Duodenal mucosa (tissue), 2 donors: ENCODE results near the gene C1orf216.

ENCODE experiments used
- H3K27ac ChIP-seq: one replicate; pipeline ENCODE4 v1.7.0; 2013; ENCODE audit warnings: low read depth, low read length
- H3K27me3 ChIP-seq, 2 donors: one replicate each; pipeline ENCODE4 v1.7.0; 2013; ENCODE audit warnings: low read length in 2 of 2, control low read depth in 1 of 2; ENCODE audit not compliant: insufficient read depth in 2 of 2, control insufficient read depth in 1 of 2
- H3K36me3 ChIP-seq, 2 donors: one replicate each; pipeline ENCODE4 v1.7.0; 2013; ENCODE audit warnings: low read length in 2 of 2, control low read depth in 1 of 2; ENCODE audit not compliant: insufficient read depth in 2 of 2, control insufficient read depth in 1 of 2
- H3K4me1 ChIP-seq, 2 donors: one replicate each; pipeline ENCODE4 v1.7.0; 2013; ENCODE audit warnings: low read length in 2 of 2, control low read depth in 1 of 2; ENCODE audit not compliant: insufficient read depth in 2 of 2, control insufficient read depth in 1 of 2
- H3K4me3 ChIP-seq, 2 donors: one replicate each; pipeline ENCODE4 v1.7.0; 2013; ENCODE audit warnings: low read length in 2 of 2, low read depth in 1 of 2
- H3K9ac ChIP-seq, 2 donors: one replicate each; pipeline ENCODE4 v1.7.0; 2013; ENCODE audit warnings: low read length in 2 of 2, low read depth in 1 of 2
- H3K9me3 ChIP-seq, 2 donors: one replicate each; pipeline ENCODE4 v1.7.0; 2013; ENCODE audit warnings: low read length in 2 of 2, control low read depth in 1 of 2; ENCODE audit not compliant: control insufficient read depth in 1 of 2

C1orf216 gene, protein sequence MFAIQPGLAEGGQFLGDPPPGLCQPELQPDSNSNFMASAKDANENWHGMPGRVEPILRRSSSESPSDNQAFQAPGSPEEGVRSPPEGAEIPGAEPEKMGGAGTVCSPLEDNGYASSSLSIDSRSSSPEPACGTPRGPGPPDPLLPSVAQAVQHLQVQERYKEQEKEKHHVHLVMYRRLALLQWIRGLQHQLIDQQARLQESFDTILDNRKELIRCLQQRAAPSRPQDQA

DNA sequence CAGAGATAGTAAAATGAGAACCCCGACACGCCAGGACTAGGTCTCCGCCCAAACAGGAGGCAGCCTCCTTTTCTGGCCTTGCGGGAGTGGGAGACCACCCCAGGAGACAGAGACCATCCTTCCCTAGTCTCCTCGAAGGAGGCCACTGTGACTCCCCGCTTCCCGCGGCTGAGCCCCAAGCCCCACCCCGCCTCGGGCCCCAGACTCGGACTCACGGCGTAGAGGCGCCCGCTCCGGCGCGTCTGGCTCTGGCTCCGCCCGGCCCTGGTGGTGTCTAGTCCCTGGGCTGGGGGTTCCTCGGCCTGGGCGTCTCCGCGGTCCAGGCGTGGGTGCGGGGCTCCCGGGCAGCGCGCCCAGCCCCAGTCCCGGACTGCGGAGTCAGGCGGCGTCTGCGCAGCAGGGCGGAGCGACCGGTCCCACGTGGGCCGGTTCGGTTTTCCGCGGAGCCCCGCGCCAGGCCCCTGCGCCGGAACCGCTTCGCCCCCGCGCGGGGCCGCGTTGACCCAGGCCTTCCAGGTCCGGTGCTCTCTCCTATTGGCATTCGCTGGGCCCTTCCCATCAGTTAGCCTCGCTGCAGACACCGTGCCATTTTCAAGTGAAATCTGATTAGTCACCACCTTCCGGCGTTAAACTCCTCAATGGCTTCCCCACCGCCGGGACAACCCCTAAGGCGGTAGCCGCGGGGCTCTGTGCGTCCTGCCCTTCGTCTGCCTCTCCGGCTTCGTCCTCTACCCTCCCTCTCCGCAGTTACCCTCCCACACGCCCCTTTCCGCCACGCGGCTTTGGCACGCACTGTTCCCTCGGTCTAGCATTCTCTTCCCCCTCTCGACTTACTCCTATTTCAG is at the start of gene C1orf216:
C1orf216 (minus strand) TSS at position 393 of the 845 bp plus-strand sequence. CDS start 2,563 bp downstream, outside the sequence.
- peak within 1 kb of the TSS; percentile 24 for H3K27ac ChIP-seq
- H3K9me3 ChIP-seq, result no peaks in the 10 kb centered on the region
- H3K36me3 ChIP-seq, result peaks cover 0 to 9% of the 10 kb centered on the region in 2 donors
- H3K27me3 ChIP-seq, result no peaks in the 10 kb centered on the region
- peak within 1 kb of the TSS; percentile 61 to 86 for H3K9ac ChIP-seq
- peak within 1 kb of the TSS; percentile 82 to 84 for H3K4me3 ChIP-seq
- H3K4me1 ChIP-seq, result peaks cover 21 to 25% of the 10 kb centered on the region in 2 donors

DNA sequence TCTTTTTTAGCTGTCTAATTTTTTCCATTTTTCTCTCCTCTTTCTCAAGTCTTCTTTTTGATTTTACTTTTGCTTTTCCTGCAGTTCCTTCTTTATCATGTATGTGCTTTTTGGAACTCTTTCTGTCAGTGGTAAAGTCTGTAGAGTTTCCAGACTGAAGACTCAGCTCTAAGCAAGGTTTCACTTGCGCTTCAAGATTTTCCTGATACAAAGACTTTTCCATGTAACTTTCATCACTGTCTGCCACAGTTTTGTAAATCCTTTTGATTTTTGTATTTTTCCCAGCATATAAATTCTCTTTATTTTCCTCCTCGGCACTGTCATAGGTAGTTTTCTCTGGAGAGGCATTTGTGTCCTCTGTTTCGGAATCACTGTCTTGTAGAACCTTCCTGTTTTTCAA is 45.6 kb upstream of the C1orf216 start:
- H3K27ac ChIP-seq, result no peak overlapping the region
- H3K4me3 ChIP-seq, result no peak overlapping the region
- H3K9ac ChIP-seq, result no peak overlapping the region
- no peaks in the 10 kb centered on the region for H3K36me3 ChIP-seq
- peaks cover 0 to 5% of the 10 kb centered on the region in 2 donors for H3K4me1 ChIP-seq
- no peaks in the 10 kb centered on the region for H3K9me3 ChIP-seq
- H3K27me3 ChIP-seq, result no peaks in the 10 kb centered on the region

DNA sequence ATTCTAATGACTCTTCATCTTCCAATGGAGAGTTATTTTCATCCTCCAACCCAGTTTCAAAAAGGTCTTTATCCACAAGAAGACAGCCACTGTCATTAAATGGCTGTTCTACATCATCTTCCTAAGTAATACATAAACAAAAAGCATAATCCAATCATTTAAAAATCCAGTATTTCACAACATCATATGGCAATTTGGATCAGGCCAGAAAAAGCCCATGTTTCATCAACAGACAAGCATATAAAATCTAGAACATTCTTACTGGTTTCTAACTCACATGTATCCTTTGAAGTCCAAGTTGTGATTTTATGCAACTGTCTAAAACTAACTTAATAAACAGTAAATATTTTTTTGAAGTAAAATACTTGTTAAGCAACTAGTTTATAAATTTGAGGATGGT is 44.5 kb upstream of the C1orf216 start:
- Histone ChIP-seq H3K9me3 (no peaks in the 10 kb centered on the region), H3K27ac (no peak overlapping the region), H3K9ac (no peak overlapping the region), H3K4me1 (no peaks in the 10 kb centered on the region), H3K36me3 (no peaks in the 10 kb centered on the region), H3K27me3 (no peaks in the 10 kb centered on the region), H3K4me3 (no peak overlapping the region)

DNA sequence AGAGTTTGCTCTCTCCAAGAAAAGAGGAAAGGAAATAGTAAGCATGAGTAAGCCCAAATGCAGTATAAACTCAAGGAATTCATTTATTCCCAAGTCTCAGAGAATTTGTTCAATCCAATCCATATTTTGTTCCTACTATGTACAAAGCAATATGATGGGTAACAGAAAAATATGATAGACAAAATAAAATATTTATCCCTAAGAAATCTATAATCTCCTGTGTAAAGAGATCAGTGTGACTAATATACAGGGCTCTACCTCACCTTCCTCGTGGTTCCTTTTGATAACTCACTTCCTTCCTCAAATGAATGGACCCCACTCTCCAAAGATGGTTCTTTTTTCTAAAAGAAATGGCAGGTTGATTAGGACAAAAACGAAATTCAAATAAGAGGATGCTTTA is 43.5 kb upstream of the C1orf216 start:
- Histone ChIP-seq H3K36me3 (no peaks in the 10 kb centered on the region), H3K9ac (no peak overlapping the region), H3K4me1 (no peaks in the 10 kb centered on the region), H3K4me3 (no peak overlapping the region), H3K9me3 (no peaks in the 10 kb centered on the region), H3K27ac (no peak overlapping the region), H3K27me3 (no peaks in the 10 kb centered on the region)

DNA sequence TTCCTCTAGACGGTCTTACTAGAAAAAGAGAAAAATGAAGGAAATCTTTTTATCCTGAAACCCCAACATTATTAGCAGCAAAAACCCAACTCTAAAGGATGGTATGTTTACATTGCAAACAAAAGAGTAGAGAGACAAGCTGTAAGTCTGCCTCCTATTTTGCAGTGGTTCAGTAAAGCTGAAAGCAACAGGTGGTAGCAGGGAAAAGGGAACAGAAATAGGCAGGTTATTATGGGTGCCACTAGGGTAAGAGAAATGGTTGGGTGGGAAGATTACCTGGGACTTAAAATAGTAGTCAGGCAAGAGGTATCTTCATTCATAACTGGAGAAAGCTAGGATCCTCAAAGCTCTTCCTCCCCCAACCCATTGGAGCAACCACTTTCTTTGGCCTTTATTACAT is 37.4 kb upstream of the C1orf216 start:
- Histone ChIP-seq H3K4me1 (no peaks in the 10 kb centered on the region), H3K9me3 (no peaks in the 10 kb centered on the region), H3K27me3 (no peaks in the 10 kb centered on the region), H3K9ac (no peak overlapping the region), H3K27ac (no peak overlapping the region), H3K36me3 (no peaks in the 10 kb centered on the region), H3K4me3 (no peak overlapping the region)

DNA sequence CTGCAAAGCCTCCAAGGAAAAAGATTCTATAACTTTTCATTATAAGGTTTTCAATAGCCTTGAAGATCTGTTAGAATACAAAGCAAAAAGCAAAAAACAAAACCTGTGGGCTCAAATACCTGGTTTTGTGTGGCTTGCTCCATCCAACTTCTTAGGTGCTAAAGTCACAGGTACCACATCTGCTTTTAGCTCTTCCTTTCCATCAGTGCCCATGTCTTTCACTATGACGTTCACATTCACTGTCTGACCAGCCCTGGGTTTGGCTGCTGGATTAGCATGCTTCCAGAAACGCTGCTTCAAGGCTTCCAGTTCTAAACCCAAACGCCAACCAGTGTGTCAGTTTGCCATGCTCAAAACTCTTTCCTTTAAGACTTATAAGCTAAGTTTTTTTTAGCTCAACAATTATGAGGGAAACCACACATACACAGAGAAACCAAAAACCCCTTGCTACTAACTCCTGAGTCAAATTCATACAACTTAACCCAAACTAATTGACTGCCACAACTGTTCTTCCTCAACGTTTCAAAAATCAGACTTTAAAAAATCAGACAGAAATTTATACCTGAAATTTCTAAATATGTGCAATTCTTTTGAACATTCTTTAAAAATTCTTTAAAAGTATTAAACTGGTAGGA is 35.1 kb upstream of the C1orf216 start:
- no peaks in the 10 kb centered on the region for H3K27me3 ChIP-seq
- no peak overlapping the region for H3K4me3 ChIP-seq
- H3K9me3 ChIP-seq, result no peaks in the 10 kb centered on the region
- no peaks in the 10 kb centered on the region for H3K36me3 ChIP-seq
- H3K9ac ChIP-seq, result no peak overlapping the region
- no peaks in the 10 kb centered on the region for H3K4me1 ChIP-seq
- H3K27ac ChIP-seq, result no peak overlapping the region

DNA sequence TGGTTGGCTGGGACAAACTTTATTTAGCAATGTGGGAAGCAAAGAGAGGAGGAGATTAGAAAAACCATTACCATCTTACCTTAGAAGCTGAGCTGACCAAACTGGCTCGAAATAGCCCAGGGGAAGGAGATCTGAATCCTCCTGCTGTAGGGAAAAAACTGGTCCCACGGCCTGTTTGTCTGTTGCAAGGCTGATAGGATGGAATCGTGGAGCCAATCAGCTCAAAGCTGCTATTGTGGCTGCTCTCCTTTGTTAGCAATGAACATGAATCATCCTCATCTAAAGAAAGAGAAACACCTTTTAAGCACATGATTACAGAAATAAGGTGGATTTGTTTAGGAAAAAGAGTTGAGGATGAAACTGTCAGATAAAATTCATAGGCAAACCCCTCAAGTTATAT is 29.6 kb upstream of the C1orf216 start:
- Histone ChIP-seq H3K27ac (no peak overlapping the region), H3K36me3 (no peaks in the 10 kb centered on the region), H3K4me3 (no peak overlapping the region), H3K4me1 (peaks cover 0 to 11% of the 10 kb centered on the region in 2 donors), H3K9me3 (no peaks in the 10 kb centered on the region), H3K27me3 (no peaks in the 10 kb centered on the region), H3K9ac (no peak overlapping the region)

DNA sequence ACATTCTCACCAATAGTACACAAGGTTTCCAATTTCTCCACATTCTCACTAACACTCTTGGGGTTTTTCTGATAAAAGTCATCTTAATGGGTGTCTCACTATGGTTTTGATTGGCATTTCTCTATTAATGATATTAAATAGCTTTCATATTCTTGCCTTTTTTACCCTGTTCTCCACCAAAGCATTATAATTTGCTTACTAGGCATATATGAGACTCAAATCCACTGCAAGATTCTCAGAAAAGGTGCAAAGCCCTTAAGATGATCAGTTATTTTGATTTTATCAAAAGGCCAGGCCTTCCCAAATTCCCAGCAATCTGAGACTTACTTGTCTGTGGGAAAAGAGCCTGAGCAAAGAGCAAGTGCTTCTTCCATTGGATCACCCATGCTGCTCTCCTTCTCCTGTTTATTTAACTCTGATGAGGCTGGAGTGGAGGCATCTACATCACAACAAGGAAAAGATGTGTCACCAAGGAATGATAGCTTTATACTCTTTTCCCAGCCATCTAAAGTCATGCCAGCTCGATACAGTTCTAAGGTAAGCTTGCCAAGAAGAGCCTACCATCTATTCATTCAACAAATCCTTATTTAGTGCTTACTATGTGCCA is 26.5 kb upstream of the C1orf216 start:
- Histone ChIP-seq H3K4me3 (no peak overlapping the region), H3K4me1 (peaks cover 0 to 11% of the 10 kb centered on the region in 2 donors), H3K9me3 (no peaks in the 10 kb centered on the region), H3K9ac (no peak overlapping the region), H3K36me3 (no peaks in the 10 kb centered on the region), H3K27me3 (no peaks in the 10 kb centered on the region), H3K27ac (no peak overlapping the region)

DNA sequence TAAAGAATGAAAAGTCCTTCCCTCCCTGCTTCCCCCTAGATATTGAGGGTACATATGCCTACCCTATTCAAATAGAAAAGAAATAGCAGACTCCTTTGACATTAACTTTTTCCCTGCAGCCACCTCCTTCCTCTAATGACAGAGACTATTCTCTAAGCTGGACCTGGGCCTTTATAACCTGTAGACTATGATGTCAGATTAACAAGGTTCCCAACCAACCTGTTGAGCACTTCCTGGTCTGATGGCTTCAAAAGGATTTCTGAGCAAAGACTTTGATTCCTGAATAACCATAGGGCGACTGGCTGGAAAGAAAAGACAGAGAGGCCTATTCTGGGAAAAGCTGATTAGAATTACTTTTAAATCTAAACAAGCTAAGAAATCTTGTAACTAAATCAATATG is 18.4 kb upstream of the C1orf216 start:
- Histone ChIP-seq H3K4me1 (no peaks in the 10 kb centered on the region), H3K9ac (no peak overlapping the region), H3K27me3 (no peaks in the 10 kb centered on the region), H3K27ac (no peak overlapping the region), H3K36me3 (no peaks in the 10 kb centered on the region), H3K4me3 (no peak overlapping the region), H3K9me3 (no peaks in the 10 kb centered on the region)
